ENCODE results near the gene CHRDL2. TPM values are rescaled to one million over a fixed set of nuclear protein-coding genes. Genes with fewer than 3 reads are reported as not detected.

CHRDL2 gene
- polyA plus RNA-seq, 2 of the 4 experiments (the other 2 are of a cell fraction) = 2.3 to 5.8 TPM

GRCh38 chr11:74777877-74778276, 46.7 kb upstream of the CHRDL2 start:
- 86% methylated on average over 4 of the region's 4 CpGs for WGBS (ENCODE audit: missing lambda C conversion rate)
- ATAC-seq (no peak), FAIRE-seq (no peak), DNase-seq (ENCODE audit: low read depth in 1 of 2, low spot score in 1 of 2) (no peak)
- Histone ChIP-seq H3K4me2 (no peak overlapping the region), H3K4me3 (no peak overlapping the region), H3K27ac (no peak overlapping the region), H3K4me1 (peaks cover 13% of the 10 kb centered on the region), H3K9me3 (no peaks in the 10 kb centered on the region)
- CTCF ChIA-PET = interaction anchor here (1.2 kb wide), 1 partner anchor 12 kb away, joined by 3 read pairs; no protein-coding TSS in a partner anchor
- no peak for TF ChIP-seq MAZ (IDR thresholded peaks at IDR 0.05; ENCODE audit: borderline replicate concordance, low read depth, low read length)
- TF ChIP-seq RARB (CRISPR knock-in tag; IDR thresholded peaks at IDR 0.05) = no peak
- no peak for TF ChIP-seq BHLHE40 (IDR thresholded peaks at IDR 0.05; ENCODE audit: low read depth, low read length)
- POLR2A ChIA-PET = no interaction called here

GRCh38 chr11:74777038-74777437, 45.8 kb upstream of the CHRDL2 start:
- DNase-seq (ENCODE audit: low read depth in 1 of 2, low spot score in 1 of 2) (no peak), FAIRE-seq (no peak), ATAC-seq (no peak)
- ChIA-PET CTCF (no interaction called here), POLR2A (no interaction called here)
- H3K9me3 ChIP-seq = no peaks in the 10 kb centered on the region
- peaks cover 14% of the 10 kb centered on the region for H3K4me1 ChIP-seq
- no peak overlapping the region for H3K4me3 ChIP-seq
- TF ChIP-seq RCOR1 (IDR thresholded peaks at IDR 0.05; ENCODE audit: low read depth, low read length) (no peak), ESRRA (IDR thresholded peaks at IDR 0.05; ENCODE audit: borderline replicate concordance, low read length) (no peak)
- no peak overlapping the region for H3K27ac ChIP-seq
- H3K4me2 ChIP-seq = no peak overlapping the region

GRCh38 chr11:74776546-74776945, 45.3 kb upstream of the CHRDL2 start:
- DNase-seq (ENCODE audit: low read depth in 1 of 2, low spot score in 1 of 2) (no peak), FAIRE-seq (no peak), ATAC-seq (no peak)
- no peak overlapping the region for H3K27ac ChIP-seq
- H3K4me3 ChIP-seq = no peak overlapping the region
- no peak overlapping the region for H3K4me2 ChIP-seq
- no peaks in the 10 kb centered on the region for H3K9me3 ChIP-seq
- ChIA-PET CTCF (interaction anchor here (1.1 kb wide), 1 partner anchor 32 kb away, joined by 3 read pairs; no protein-coding TSS in a partner anchor), POLR2A (no interaction called here)
- peaks cover 14% of the 10 kb centered on the region for H3K4me1 ChIP-seq
- no peak for TF ChIP-seq RFX5 (IDR thresholded peaks at IDR 0.05)
- no peak for TF ChIP-seq RAD21 (conservative IDR thresholded peaks at IDR 0.05 in 1 of 2, IDR thresholded peaks at IDR 0.05 in 1 of 2)
- TF ChIP-seq EHF (CRISPR knock-in tag; IDR thresholded peaks at IDR 0.05) = no peak
- no peak for TF ChIP-seq PHF8 (IDR thresholded peaks at IDR 0.05; ENCODE audit: borderline replicate concordance, low read depth)
- no peak for TF ChIP-seq FOXS1 (CRISPR knock-in tag; IDR thresholded peaks at IDR 0.05)
- TF ChIP-seq HOXB13 (CRISPR knock-in tag; IDR thresholded peaks at IDR 0.05; ENCODE audit: low read depth) = no peak
- TF ChIP-seq JUN (IDR thresholded peaks at IDR 0.05) = no peak
- no peak for TF ChIP-seq TFCP2L1 (CRISPR knock-in tag; IDR thresholded peaks at IDR 0.05)
- TF ChIP-seq PBX3 (IDR thresholded peaks at IDR 0.05) = no peak
- no peak for TF ChIP-seq CTCF (IDR thresholded peaks at IDR 0.05)
- no peak for TF ChIP-seq FOSB (CRISPR knock-in tag; IDR thresholded peaks at IDR 0.05)
- TF ChIP-seq RARB (CRISPR knock-in tag; IDR thresholded peaks at IDR 0.05) = no peak

- H3K9me3 ChIP-seq = no peaks in the 10 kb centered on the region
- WGBS (ENCODE audit: missing lambda C conversion rate) = 78% methylated on average over 1 of the region's 1 CpG
- POLR2A ChIA-PET = no interaction called here
- ATAC-seq (no peak), FAIRE-seq (no peak), DNase-seq (ENCODE audit: low read depth in 1 of 2, low spot score in 1 of 2) (no peak)
- no peak overlapping the region for H3K4me3 ChIP-seq
- H3K27ac ChIP-seq = no peak overlapping the region
- no peak overlapping the region for H3K4me2 ChIP-seq
- CTCF ChIA-PET = interaction anchor here (1.1 kb wide), 1 partner anchor 31 kb away, joined by 3 read pairs; no protein-coding TSS in a partner anchor
- peaks cover 14% of the 10 kb centered on the region for H3K4me1 ChIP-seq
- no peak for TF ChIP-seq HDAC2 (IDR thresholded peaks at IDR 0.05)
- no peak for TF ChIP-seq ESRRA (IDR thresholded peaks at IDR 0.05; ENCODE audit: borderline replicate concordance, low read length)
- no peak for TF ChIP-seq RFX5 (IDR thresholded peaks at IDR 0.05)
- no peak for TF ChIP-seq TFCP2L1 (CRISPR knock-in tag; IDR thresholded peaks at IDR 0.05)
- TF ChIP-seq BCL3 (IDR thresholded peaks at IDR 0.05) = no peak
- TF ChIP-seq HMGXB4 (CRISPR knock-in tag; IDR thresholded peaks at IDR 0.05; ENCODE audit: borderline replicate concordance) = no peak
- no peak for TF ChIP-seq SMC3 (IDR thresholded peaks at IDR 0.05)
- TF ChIP-seq EHMT2 (IDR thresholded peaks at IDR 0.05; ENCODE audit: low read depth) = no peak
- no peak for TF ChIP-seq KDM5A (IDR thresholded peaks at IDR 0.05)
- no peak for TF ChIP-seq CBX8 (IDR thresholded peaks at IDR 0.05)
- TF ChIP-seq RARB (CRISPR knock-in tag; IDR thresholded peaks at IDR 0.05) = no peak
- no peak for TF ChIP-seq ELK1 (IDR thresholded peaks at IDR 0.05; ENCODE audit: low read depth, low read length)
- TF ChIP-seq ZNF302 (CRISPR knock-in tag; IDR thresholded peaks at IDR 0.05) = no peak
Measured at GRCh38 chr11:74775762-74776161, 44.5 kb upstream of the CHRDL2 start.

All from A549 (cell line).